Urinary bladder (tissue), 4 donors: Measurements from ENCODE around the gene ADNP. TPM values are rescaled to one million over a fixed set of nuclear protein-coding genes. Genes with fewer than 3 reads are reported as not detected.

Source experiments
- DNase-seq: peaks from one replicate; pipeline ENCODE4 v3.0.0-alpha.2; 2015; ENCODE audit errors: extremely low spot score
- H3K27ac ChIP-seq: one replicate; pipeline ENCODE4 v1.5.1; 2013; ENCODE audit warnings: low read depth, mild to moderate bottlenecking, moderate library complexity
- H3K36me3 ChIP-seq: one replicate; pipeline ENCODE4 v1.6.1; 2013; ENCODE audit warnings: mild to moderate bottlenecking, moderate library complexity; ENCODE audit not compliant: insufficient read depth
- H3K4me1 ChIP-seq: one replicate; pipeline ENCODE4 v1.6.1; 2013; ENCODE audit warnings: mild to moderate bottlenecking, moderate library complexity; ENCODE audit not compliant: insufficient read depth
- H3K4me3 ChIP-seq: one replicate; pipeline ENCODE4 v1.5.1; 2013; ENCODE audit warnings: low read depth, low read length
- WGBS: extraction: QIAGEN DNeasy Blood & Tissue Kit; methylation state at CpG from one replicate; pipeline ENCODE4 v1.1.7; 2013; 5-methylcytosine and 5-hydroxymethylcytosine counted together
- polyA plus RNA-seq: library from polyadenylated mRNA; stranded (reverse); fragments of 200-250 nt; gene quantifications from one replicate; pipeline ENCODE4 v1.2.3, GENCODE V29; 2013
- total RNA-seq: library from RNA; depleted of rRNA; stranded (reverse); fragments of >200 nt; gene quantifications from one replicate; pipeline ENCODE4 v1.2.3, GENCODE V29; 2014
- donor health status: healthy with polysubstance abuse.
- donor health status: healthy.

The ADNP gene
- total and polyA plus RNA-seq, 2 donors, result 36.2 to 92.2 TPM

DNA sequence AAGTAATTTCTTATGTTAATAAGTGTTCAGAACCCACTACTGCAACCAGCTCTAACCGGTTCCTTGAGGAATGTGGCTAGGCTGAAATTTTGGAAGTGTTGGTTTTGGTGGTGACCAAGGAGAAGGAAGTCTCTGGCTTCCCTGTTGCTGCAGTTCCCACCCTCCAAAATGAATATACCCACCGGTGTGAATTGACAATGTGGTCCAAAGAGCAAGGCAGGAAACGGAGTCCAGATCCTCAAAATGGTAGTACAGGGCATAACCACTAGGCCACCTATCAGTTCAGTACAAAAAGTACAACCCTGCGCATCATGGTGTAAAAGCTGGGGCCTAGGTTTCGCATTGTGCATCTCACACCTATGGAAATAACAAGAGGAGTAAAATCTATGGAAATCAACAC lies 2.8 kb downstream of the ADNP start:
- Histone ChIP-seq H3K4me1 (no peaks in the 10 kb centered on the region), H3K27ac (no peak overlapping the region), H3K36me3 (no peaks in the 10 kb centered on the region), H3K4me3 (no peak overlapping the region)
- WGBS, result 60% methylated on average over 5 of the region's 5 CpGs
- no peak for DNase-seq

DNA sequence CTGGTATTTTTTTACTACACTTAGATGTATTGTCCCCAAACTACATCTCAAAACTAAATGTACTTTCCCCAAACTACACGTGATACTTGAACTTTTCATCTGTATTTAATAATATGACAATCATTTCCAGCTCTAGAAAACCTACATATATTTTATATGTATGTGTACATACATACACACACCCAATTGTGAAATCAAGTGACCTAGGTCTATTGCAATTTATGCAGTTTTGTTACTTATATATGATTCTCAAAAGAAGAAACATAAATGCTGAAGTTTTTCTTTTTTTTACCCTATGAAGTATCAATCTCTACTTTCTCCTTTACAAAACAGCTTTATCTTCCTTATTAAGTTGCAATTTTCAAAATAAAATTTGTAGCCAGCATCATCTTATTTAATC lies 4.7 kb downstream of the ADNP start:
- DNase-seq, result no peak
- WGBS, result 34% methylated on average over 1 of the region's 1 CpG
- Histone ChIP-seq H3K4me3 (no peak overlapping the region), H3K27ac (no peak overlapping the region), H3K36me3 (no peaks in the 10 kb centered on the region), H3K4me1 (no peaks in the 10 kb centered on the region)

DNA sequence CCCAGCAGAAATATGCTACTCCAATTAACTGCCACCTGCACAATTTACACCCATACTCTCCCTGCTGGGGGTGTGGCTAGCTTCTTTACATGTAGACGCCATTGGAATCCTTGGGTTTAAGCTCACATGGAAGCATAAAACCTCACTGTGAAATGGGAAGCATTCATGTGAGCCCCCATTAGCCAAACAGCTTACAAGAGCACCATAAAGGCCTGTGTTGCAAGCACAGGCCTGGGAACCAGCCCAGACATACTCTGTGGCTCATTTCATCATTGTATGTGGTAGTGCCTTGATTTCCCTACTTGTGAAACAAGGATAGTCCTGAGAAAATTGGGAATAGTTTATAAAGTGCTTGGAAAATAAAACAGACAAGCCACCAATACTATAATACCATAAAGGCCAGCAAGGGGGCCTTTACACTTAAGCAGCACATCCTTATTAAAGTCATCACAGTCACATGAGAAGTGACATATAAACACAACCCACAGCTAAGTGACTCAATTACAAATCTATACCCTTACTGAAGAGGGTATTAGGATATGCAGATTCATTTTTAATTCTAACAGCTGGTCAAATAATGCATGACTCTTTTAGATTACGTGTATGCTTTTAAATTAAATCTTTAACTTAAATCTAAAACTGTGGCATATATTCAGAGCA lies 6.8 kb downstream of the ADNP start:
- 49% methylated on average over 2 of the region's 2 CpGs for WGBS
- H3K36me3 ChIP-seq, result no peaks in the 10 kb centered on the region
- H3K4me3 ChIP-seq, result no peak overlapping the region
- no peak overlapping the region for H3K27ac ChIP-seq
- H3K4me1 ChIP-seq, result no peaks in the 10 kb centered on the region
- DNase-seq, result no peak

DNA sequence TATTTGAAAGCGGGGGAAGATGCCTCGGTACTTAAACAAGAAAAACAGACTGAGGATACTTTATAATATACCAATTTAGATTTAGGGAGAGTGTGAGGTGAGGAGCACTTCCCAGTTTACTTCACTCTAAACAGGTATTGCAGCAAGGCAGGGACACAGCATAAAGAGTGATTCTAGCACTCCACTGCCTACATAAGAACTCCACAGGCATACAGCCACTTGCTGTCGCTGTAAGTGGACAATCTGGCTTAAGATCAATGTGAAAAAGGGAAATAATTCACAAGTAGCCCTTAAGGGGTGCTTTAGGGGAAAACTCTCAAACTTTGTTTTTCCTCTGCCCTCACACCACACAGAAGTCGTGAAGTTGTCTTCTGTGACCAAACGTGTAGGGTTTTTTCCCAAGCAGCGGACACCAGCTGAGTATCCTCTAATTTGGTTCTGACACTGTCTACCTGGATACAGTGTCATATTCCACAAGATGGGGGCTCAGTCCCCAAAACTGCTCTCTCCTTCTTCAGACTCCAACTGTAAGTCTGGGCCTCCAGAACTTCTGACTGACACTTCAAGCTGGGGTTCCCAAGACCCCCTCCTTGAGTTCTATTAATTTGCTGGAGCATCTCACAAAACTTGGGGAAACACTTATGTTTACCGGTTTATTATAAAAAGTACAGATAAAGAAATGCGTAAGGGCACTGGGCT lies 9.3 kb downstream of the ADNP start:
- WGBS, result 71% methylated on average over 8 of the region's 8 CpGs

DNA sequence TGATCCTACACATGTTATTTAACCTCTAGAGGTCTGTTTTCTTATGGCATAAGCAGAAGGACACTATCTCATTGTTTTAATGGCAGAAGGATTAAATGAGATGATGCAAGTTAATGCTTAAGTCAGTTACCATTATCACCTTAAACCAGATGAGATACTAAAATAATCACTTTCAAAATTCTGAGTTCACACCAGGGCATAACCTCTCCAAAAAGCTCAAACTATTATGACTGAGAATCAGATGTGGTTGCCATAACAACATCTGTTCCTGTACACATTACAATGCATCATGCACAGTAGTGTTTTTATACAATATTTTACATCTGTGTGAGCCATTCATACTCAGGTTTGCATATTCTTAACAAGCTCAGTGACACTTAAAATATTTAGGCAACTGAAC lies 10.2 kb downstream of the ADNP start:
- Histone ChIP-seq H3K36me3 (no peaks in the 10 kb centered on the region), H3K4me3 (no peak overlapping the region), H3K27ac (no peak overlapping the region), H3K4me1 (no peaks in the 10 kb centered on the region)
- DNase-seq, result no peak

More for the DNA sequence above, 9.3 kb downstream of the ADNP start:
- H3K4me3 ChIP-seq, result no peak overlapping the region
- H3K4me1 ChIP-seq, result no peaks in the 10 kb centered on the region
- no peak for DNase-seq
- H3K36me3 ChIP-seq, result no peaks in the 10 kb centered on the region
- no peak overlapping the region for H3K27ac ChIP-seq

DNA sequence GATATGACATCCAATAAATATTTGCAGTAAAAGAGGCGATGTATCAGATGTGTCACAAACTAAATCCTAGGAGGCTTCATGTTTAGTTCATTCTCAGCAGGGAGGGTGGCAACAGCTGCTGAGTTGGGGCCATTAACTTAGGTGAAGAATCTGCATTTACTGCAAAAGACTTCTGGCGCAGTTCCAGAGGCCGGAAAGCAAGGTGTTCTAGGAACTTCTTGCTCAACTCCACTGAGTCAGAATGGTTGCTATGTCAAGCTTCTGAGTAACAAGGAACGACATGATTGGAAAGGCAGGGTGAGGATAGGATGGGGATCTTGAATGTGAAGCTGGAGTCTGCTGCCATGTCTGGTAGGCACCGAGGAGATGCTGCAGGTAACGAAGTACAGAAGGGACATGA lies 11.7 kb downstream of the ADNP start:
- H3K36me3 ChIP-seq, result no peaks in the 10 kb centered on the region
- DNase-seq, result no peak
- no peak overlapping the region for H3K27ac ChIP-seq
- 69% methylated on average over 6 of the region's 6 CpGs for WGBS
- peaks cover 2% of the 10 kb centered on the region for H3K4me1 ChIP-seq
- no peak overlapping the region for H3K4me3 ChIP-seq

DNA sequence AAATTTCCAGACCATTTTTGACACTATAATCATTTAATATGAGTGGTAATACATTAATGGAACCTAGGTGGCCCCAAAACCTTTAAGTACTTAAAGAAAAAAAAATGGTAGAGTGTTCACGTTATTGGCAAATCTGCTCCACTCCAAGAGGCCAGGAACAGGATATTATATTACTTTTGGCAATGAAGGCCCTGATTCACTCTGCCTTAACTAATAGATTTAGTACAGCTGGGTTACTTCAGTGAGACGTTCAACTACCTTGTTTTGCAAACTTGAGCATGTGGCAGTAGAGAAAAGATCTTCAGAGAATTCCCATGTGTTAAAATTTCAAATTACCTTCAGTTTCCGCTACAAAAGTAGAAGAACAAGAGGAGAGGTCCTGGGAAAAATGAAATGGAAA lies 12.8 kb downstream of the ADNP start:
- Histone ChIP-seq H3K4me1 (peaks cover 2% of the 10 kb centered on the region), H3K4me3 (no peak overlapping the region), H3K36me3 (no peaks in the 10 kb centered on the region), H3K27ac (no peak overlapping the region)
- DNase-seq, result no peak
- 40% methylated on average over 3 of the region's 3 CpGs for WGBS

DNA sequence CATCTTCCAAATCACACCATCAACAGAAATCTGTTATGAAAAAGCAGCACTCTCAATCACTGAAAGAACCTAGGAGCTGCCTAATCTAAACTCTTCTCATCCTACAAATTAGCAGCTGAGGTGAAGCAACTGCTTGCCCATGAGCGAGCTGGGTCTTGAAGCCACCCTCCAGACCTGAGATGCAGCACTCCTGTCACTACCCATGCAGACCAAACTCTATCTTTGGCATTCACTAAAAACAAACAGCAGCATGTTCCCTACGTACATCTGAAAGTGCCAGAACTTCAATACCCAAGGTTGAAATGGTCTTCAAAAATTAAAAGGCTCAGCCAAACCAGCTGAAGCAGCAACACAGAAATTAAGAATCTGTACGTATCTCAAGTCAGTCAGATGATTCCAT lies 14.3 kb downstream of the ADNP start:
- H3K4me3 ChIP-seq, result no peak overlapping the region
- H3K4me1 ChIP-seq, result peaks cover 2% of the 10 kb centered on the region
- no peak overlapping the region for H3K27ac ChIP-seq
- no peak for DNase-seq
- WGBS, result 75% methylated on average over 3 of the region's 3 CpGs
- no peaks in the 10 kb centered on the region for H3K36me3 ChIP-seq

DNA sequence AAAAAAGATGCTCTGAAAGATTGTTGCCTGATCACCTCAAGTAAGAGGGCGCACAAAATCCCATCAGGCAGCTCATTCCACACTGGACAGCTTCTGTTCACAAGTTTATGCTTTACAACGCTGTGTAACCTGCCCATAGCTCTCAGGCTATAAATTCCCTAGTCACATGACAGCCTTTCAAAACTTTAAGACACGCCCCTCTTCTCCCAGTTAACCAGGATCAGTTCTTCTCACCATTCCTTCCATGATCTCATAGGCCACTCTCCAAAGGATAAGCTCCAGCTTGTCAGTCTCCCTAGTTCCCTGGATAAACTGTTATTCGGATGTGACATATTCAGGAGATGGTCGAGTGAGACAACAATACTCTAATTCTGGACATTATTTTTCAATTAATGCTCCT lies 15.0 kb downstream of the ADNP start:
- Histone ChIP-seq H3K27ac (no peak overlapping the region), H3K4me3 (no peak overlapping the region), H3K4me1 (peaks cover 2% of the 10 kb centered on the region), H3K36me3 (no peaks in the 10 kb centered on the region)
- DNase-seq, result no peak
- WGBS, result 38% methylated on average over 5 of the region's 5 CpGs

DNA sequence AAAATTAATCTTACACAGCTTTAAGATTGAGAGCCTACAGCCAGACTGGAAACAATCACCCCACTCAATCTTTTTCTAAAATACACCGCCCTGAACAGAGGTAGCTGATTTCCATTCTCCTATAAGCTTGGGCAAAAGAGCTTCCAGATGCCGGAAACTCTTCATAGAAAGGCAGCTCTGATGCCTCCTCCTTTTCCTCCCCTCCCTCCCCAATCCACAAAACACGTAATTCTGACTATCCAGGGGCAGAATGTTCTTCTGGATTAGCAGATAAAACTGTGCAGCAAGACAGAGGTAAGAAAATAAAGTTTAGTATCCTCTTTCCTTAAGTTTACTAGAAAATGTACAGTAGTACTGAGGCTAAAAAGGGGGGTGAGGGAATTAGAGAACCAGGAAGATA lies 15.8 kb downstream of the ADNP start:
- Histone ChIP-seq H3K4me1 (peaks cover 2% of the 10 kb centered on the region), H3K27ac (no peak overlapping the region), H3K36me3 (no peaks in the 10 kb centered on the region), H3K4me3 (no peak overlapping the region)
- no peak for DNase-seq
- WGBS, result 41% methylated on average over 3 of the region's 3 CpGs

DNA sequence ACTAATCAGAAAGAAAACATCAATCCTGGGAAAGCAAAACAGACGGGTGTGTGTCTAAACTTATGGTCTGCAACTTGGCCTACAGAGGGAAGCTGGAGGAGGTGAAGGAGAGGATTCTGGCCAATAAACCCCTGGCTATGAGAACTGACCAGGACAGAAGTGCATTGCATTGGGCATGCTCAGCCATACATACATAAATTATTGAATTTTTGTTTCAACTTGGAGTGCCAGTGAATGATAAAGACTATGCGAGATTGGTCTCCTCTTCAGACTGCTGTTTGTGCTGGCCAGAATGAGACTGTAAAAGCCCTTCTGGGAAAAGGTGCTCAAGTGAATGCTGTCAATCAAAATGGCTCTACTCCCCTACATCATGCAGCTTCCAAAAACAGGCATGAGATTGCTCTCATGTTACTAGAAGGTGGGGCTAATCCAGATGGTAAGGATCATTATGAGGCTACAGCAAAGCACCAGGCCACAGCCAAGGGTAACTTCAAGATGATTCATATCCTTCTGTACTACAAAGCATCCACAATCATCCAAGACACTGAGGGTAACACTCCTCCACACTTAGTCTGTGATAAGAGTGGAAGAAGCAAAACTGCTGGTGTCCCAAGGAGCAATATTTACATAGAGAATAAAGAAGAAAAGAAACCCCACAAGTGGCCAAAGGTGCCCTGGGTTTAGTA lies 17.4 kb downstream of the ADNP start:
- no peak overlapping the region for H3K4me3 ChIP-seq
- no peak overlapping the region for H3K27ac ChIP-seq
- H3K36me3 ChIP-seq, result no peaks in the 10 kb centered on the region
- no peak for DNase-seq
- peaks cover 2% of the 10 kb centered on the region for H3K4me1 ChIP-seq
- 54% methylated on average over 2 of the region's 2 CpGs for WGBS

DNA sequence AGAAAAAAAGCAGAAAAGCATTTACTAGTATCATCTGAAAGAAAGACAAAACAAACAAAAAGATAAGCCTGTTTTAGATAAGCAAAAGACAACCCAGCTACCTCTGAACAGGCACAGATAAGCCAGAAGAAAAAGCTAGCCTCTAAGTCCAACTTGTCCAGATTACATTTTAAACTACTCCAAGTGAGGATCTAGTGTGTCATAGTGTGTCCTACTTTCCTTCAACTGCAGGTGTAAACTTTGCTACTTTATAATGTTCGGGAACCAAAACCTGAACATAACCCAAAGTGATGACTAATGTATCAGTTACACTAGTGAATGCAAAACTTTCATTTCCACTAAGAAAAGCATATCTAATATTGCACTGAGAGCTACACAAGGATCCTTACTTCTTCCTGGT lies 19.5 kb downstream of the ADNP start:
- H3K4me3 ChIP-seq, result no peak overlapping the region
- DNase-seq, result no peak
- peaks cover 2% of the 10 kb centered on the region for H3K4me1 ChIP-seq
- 37% methylated on average over 1 of the region's 1 CpG for WGBS
- no peak overlapping the region for H3K27ac ChIP-seq
- no peaks in the 10 kb centered on the region for H3K36me3 ChIP-seq

DNA sequence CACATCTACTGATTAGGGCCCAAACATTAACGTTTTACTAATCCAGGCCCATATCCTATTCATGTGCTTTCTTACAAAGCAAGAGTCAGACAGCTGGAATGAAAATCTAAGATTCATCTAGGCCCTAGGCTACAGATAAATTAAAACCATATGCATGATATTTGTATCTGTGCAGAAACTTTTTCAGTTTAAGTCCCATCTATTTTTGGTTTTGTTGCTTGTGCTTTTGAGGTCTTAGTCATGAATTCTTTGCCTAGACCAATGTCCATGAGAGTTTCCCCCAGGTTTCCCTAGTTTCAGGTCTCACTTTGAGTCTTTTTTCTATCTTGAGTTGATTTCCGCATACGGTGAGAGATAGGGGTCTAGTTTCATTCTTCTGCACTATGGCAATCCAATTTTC lies 20.2 kb downstream of the ADNP start:
- H3K4me3 ChIP-seq, result no peak overlapping the region
- no peak for DNase-seq
- 65% methylated on average over 3 of the region's 3 CpGs for WGBS
- H3K36me3 ChIP-seq, result no peaks in the 10 kb centered on the region
- no peak overlapping the region for H3K27ac ChIP-seq
- H3K4me1 ChIP-seq, result peaks cover 2% of the 10 kb centered on the region

DNA sequence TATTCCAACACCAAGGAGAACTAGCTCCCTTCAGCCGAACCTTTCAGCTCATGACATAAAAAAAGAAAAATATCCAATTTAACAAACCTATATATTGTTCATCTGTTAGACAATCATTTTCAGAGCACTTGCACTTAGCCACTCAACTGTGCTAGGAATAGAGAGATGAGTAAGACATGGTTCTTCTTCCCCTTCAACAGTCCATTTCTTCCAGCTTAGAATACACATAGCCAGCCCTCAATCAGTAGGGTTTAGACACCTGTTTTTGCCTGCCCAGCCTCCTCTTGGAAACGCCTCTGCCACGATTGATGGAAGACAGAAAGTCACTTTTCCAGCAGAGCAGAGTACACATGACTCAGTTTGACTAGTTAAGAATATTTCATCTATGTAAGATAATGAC lies 21.8 kb downstream of the ADNP start:
- WGBS, result 92% methylated on average over 3 of the region's 3 CpGs
- no peak overlapping the region for H3K27ac ChIP-seq
- no peaks in the 10 kb centered on the region for H3K4me1 ChIP-seq
- no peak overlapping the region for H3K4me3 ChIP-seq
- DNase-seq, result no peak
- H3K36me3 ChIP-seq, result peaks cover under 1% of the 10 kb centered on the region
